Transverse colon (tissue), 4 donors: ENCODE measurements around the gene STMN3. TPM values are rescaled to one million over a fixed set of nuclear protein-coding genes. Genes with fewer than 3 reads are reported as not detected.
A peak's percentile ranks its signal among the peaks of the same experiment; 100 is the strongest.

ENCODE experiments used
- DNase-seq: peaks from one replicate; pipeline ENCODE4 v3.0.0-alpha.2; 2019
- H3K27ac ChIP-seq, 4 donors: fragments of 200-600 bp; sonication (generic); 2 replicates each; pipeline ENCODE4 v1.5.1; 2016 to 2018; ENCODE audit warnings: inconsistent platforms in 4 of 4
- H3K27me3 ChIP-seq: fragments of 200-600 bp; sonication (generic); 2 replicates; pipeline ENCODE4 v1.5.1; 2017; ENCODE audit warnings: inconsistent platforms
- H3K36me3 ChIP-seq, 4 donors: fragments of 200-600 bp; sonication (generic); 2 replicates each; pipeline ENCODE4 v1.5.1; 2017 to 2019; ENCODE audit warnings: inconsistent platforms in 4 of 4
- H3K4me1 ChIP-seq, 4 donors: fragments of 200-600 bp; sonication (generic); 2 replicates each; pipeline ENCODE4 v1.5.1; 2017 to 2020; ENCODE audit warnings: inconsistent platforms in 4 of 4
- H3K4me3 ChIP-seq, 4 donors: fragments of 200-600 bp; sonication (generic); 1 replicate in 1 of 4; 2 replicates in 3 of 4; pipeline versions ENCODE4 v1.5.1 to v1.6.1; 2017 to 2019; ENCODE audit warnings: inconsistent platforms in 4 of 4
- H3K9me3 ChIP-seq, 2 donors: fragments of 200-600 bp; sonication (generic); 2 replicates each; pipeline ENCODE4 v1.5.1; 2017 to 2019; ENCODE audit warnings: inconsistent platforms in 2 of 2
- CTCF ChIP-seq, 5 experiments: fragments of 200-600 bp in 3 of 5; fragments of 450-650 bp in 2 of 5; sonication (generic) in 3 of 5; IDR thresholded peaks; 1 replicate in 2 of 5; 2 replicates in 3 of 5; pipeline ENCODE4 v1.5.1; 2016 to 2017; ENCODE audit warnings: antibody characterized with exemption in 5 of 5, inconsistent platforms in 3 of 5, mild to moderate bottlenecking in 2 of 5, moderate library complexity in 1 of 5
- EP300 ChIP-seq: sonication (generic); formaldehyde crosslinking; IDR thresholded peaks from one replicate; pipeline ENCODE4 v1.6.1; 2017; ENCODE audit warnings: antibody characterized with exemption, low read depth
- POLR2A ChIP-seq: fragments of 450-650 bp; IDR thresholded peaks from one replicate; pipeline ENCODE4 v1.6.1; 2016; ENCODE audit warnings: antibody characterized with exemption, mild to moderate bottlenecking, moderate library complexity
- POLR2AphosphoS5 ChIP-seq, 3 donors: sonication (generic); formaldehyde crosslinking; IDR thresholded peaks; one replicate each; pipeline ENCODE4 v1.6.1; 2016; ENCODE audit warnings: antibody characterized with exemption in 3 of 3
- WGBS, 2 donors: methylation state at CpG; one replicate each; pipeline ENCODE4 v1.1.5; 2018; ENCODE audit warnings: low coverage in 1 of 2; 5-methylcytosine and 5-hydroxymethylcytosine counted together
- in situ Hi-C, 4 donors: fragments of 200-750 bp; cut with MboI; loops; one replicate each; pipeline versions ENCODE4 v1.15.0 to v1.15.1; 2017; ENCODE audit warnings: low sequenced_read_pairs in 3 of 4, low pct_ligation_motif_present in 1 of 4, low pct_unique_long_range_greater_than_20kb in 1 of 4
- intact Hi-C: fragments of 100-400 bp; cut with DNase I; formaldehyde crosslinking; loops from one replicate; pipeline ENCODE4 v1.15.1; 2023; ENCODE audit warnings: low total_unique reads
- total RNA-seq, 4 donors: library from RNA; depleted of rRNA; stranded (reverse); fragments of >200 nt; gene quantifications; one replicate each; pipeline ENCODE4 v1.1.0, GENCODE V29; 2016

Gene STMN3
- total RNA-seq, 4 donors from 2014 or later: 0.75 to 7.1 (median 4.4) TPM

DNA sequence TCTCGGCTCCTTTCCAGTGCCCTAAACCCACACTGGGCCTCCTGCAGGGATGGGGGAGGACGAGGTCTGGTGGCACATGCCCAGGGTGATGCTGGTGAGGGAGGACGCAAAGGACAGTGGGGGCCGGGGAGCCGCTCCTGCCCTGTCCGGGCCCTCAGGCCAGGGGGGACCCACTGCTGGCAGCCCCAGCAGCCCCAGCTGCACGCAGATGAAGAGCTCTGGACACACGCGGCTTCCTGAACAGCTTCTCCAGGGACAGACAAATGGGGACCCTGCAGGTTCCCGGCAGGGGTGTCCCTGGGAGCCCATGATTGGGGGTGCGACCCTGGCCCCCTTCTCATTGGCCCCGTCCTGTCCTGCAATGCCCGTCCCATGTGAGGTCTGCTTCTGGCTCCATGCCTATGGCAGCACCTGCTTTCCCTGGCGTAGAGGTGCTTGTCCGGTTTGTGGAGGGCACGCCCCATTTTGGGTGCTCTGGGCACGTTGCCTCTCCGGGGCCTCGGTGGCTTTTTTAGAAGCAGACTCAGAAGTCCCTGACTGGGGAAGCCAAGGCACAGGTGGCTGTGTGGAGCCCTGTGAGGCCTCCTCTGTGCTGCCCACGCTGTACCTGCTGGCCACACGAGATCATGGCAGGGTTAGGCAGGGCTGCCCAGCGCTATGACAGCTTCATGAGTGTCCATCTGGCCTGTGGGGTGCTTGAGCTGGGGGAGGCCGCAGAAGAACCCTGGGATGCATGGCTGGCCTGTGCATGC is 27.8 kb upstream of the STMN3 start:
- no peaks in the 10 kb centered on the region for H3K9me3 ChIP-seq
- peaks cover 0 to 15% (median 11%) of the 10 kb centered on the region in 4 donors for H3K4me1 ChIP-seq
- H3K4me3 ChIP-seq: no peak overlapping the region
- TF ChIP-seq EP300 (no peak), POLR2AphosphoS5 (IDR thresholded peaks at IDR 0.05) (no peak), CTCF (IDR thresholded peaks at IDR 0.05) (no peak), POLR2A (no peak)
- intact Hi-C loops: no loop called here
- in situ Hi-C loops: no loop called here
- no peaks in the 10 kb centered on the region for H3K36me3 ChIP-seq
- 90% methylated on average over 23 of the region's 23 CpGs; no CpG with 5 or more reads in 1 of the 2 donors for WGBS, 2 donors
- DNase-seq: no peak
- H3K27me3 ChIP-seq: no peaks in the 10 kb centered on the region
- H3K27ac ChIP-seq: peak overlapping the region in 2 of 4 donors; percentile 78 to 84

GRCh38 chr20:63680427-63680826 is 27.2 kb upstream of the STMN3 start:
- TF ChIP-seq POLR2A: no peak
- TF ChIP-seq EP300: no peak
- no peak for TF ChIP-seq CTCF (IDR thresholded peaks at IDR 0.05)
- no peak for TF ChIP-seq POLR2AphosphoS5 (IDR thresholded peaks at IDR 0.05)
- WGBS, 2 donors: 99% methylated on average over 12 of the region's 13 CpGs; no CpG with 5 or more reads in 1 of the 2 donors
- Histone ChIP-seq H3K27ac (no peak overlapping the region), H3K9me3 (no peaks in the 10 kb centered on the region), H3K27me3 (no peaks in the 10 kb centered on the region), H3K36me3 (no peaks in the 10 kb centered on the region), H3K4me3 (no peak overlapping the region), H3K4me1 (peaks cover 0 to 14% (median 8%) of the 10 kb centered on the region in 4 donors)
- in situ Hi-C loops (no loop called here), intact Hi-C loops (no loop called here)
- no peak for DNase-seq

DNA sequence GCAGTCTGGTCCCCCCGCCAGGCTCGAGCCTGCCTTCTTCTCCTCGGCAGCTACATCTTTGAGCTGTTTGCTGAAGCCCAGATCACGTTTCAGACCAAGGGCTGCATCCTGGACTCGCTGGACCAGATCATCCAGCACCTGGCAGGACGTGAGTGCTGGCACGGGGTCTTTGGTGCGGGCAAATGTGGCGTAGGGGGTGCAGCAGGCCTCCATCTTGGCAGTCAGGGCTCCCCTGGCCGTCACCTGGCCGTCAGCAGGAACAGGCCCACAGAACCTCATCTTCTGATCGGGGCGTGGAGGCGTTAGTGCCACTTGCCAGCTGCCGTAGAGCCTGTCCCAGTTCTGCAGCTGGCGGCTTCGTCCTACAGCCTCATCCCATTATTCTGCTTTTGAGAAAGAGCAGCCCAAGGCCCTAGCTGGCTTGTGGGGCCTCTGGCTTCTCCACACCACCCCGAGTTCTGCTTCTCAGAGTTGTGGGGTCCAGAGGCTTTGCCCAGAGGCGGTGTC is 26.6 kb upstream of the STMN3 start:
- H3K4me1 ChIP-seq: peaks cover 0 to 14% (median 8%) of the 10 kb centered on the region in 4 donors
- DNase-seq: no peak
- intact Hi-C loops (no loop called here), in situ Hi-C loops (no loop called here)
- no peaks in the 10 kb centered on the region for H3K9me3 ChIP-seq
- no peak overlapping the region for H3K4me3 ChIP-seq
- 90 to 100% methylated on average over 1 to 19 of the region's 19 CpGs for WGBS, 2 donors
- H3K27me3 ChIP-seq: no peaks in the 10 kb centered on the region
- H3K36me3 ChIP-seq: no peaks in the 10 kb centered on the region
- TF ChIP-seq EP300 (no peak), POLR2A (no peak), POLR2AphosphoS5 (IDR thresholded peaks at IDR 0.05) (no peak), CTCF (IDR thresholded peaks at IDR 0.05) (no peak)
- no peak overlapping the region for H3K27ac ChIP-seq

GRCh38 chr20:63678667-63679465 is 25.6 kb upstream of the STMN3 start:
- no peak for TF ChIP-seq CTCF (IDR thresholded peaks at IDR 0.05)
- TF ChIP-seq EP300: no peak
- no peak for TF ChIP-seq POLR2AphosphoS5 (IDR thresholded peaks at IDR 0.05)
- no peak for TF ChIP-seq POLR2A
- DNase-seq: no peak
- Histone ChIP-seq H3K4me3 (no peak overlapping the region), H3K4me1 (peaks cover 0 to 14% (median 8%) of the 10 kb centered on the region in 4 donors), H3K36me3 (no peaks in the 10 kb centered on the region), H3K27me3 (no peaks in the 10 kb centered on the region), H3K9me3 (no peaks in the 10 kb centered on the region), H3K27ac (no peak overlapping the region)
- WGBS, 2 donors: 88% methylated on average over 36 of the region's 38 CpGs; no CpG with 5 or more reads in 1 of the 2 donors
- intact Hi-C loops (no loop called here), in situ Hi-C loops (no loop called here)
